Measurements from ENCODE around the gene INPP4A.

DNA sequence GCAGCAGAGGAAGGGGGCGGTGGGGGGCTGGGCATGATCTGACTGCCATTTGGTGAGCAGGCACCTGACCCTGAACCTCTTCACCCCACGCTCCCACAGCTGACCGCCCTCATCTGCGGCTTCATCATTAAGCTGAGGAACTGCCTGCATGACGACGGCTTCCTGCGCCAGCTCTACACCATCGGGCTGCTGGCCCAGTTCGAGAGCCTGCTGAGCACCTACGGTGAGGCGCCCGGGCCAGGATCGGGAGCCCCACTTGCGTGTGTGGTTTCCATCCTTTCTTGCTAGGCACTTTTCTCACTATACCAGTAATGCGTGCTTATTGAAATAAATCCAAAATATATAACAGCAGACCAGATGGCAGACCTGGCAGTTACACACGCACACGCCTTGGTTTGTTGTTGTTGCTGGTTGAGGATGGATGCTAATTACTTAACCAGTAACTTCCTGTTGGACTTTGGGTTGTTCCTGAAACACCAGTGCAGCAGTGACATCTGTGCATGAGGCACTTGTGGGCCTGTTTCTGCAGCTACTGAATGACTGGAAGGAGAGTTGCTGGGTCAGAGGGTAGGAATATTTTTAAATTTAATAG, 120.0 kb downstream of the INPP4A start:
- TF ChIP-seq POLR2AphosphoS5 (IDR thresholded peaks at IDR 0.05) (no peak), EP300 (IDR thresholded peaks at IDR 0.05) (no peak), POLR2A (IDR thresholded peaks at IDR 0.05) (no peak)
- TF ChIP-seq, protein P1, sequence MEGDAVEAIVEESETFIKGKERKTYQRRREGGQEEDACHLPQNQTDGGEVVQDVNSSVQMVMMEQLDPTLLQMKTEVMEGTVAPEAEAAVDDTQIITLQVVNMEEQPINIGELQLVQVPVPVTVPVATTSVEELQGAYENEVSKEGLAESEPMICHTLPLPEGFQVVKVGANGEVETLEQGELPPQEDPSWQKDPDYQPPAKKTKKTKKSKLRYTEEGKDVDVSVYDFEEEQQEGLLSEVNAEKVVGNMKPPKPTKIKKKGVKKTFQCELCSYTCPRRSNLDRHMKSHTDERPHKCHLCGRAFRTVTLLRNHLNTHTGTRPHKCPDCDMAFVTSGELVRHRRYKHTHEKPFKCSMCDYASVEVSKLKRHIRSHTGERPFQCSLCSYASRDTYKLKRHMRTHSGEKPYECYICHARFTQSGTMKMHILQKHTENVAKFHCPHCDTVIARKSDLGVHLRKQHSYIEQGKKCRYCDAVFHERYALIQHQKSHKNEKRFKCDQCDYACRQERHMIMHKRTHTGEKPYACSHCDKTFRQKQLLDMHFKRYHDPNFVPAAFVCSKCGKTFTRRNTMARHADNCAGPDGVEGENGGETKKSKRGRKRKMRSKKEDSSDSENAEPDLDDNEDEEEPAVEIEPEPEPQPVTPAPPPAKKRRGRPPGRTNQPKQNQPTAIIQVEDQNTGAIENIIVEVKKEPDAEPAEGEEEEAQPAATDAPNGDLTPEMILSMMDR (IDR thresholded peaks at IDR 0.05) = no peak

All from upper lobe of left lung (tissue), 4 donors.